GM19452 (cell line): Measurements from ENCODE around the gene OSGIN1.

ENCODE experiments used
- ATAC-seq: cut with Tn5 transposase; IDR thresholded peaks from one replicate; pipeline ENCODE4 v1.9.1; 2021; ENCODE audit not compliant: unreplicated experiment

OSGIN1 gene

DNA sequence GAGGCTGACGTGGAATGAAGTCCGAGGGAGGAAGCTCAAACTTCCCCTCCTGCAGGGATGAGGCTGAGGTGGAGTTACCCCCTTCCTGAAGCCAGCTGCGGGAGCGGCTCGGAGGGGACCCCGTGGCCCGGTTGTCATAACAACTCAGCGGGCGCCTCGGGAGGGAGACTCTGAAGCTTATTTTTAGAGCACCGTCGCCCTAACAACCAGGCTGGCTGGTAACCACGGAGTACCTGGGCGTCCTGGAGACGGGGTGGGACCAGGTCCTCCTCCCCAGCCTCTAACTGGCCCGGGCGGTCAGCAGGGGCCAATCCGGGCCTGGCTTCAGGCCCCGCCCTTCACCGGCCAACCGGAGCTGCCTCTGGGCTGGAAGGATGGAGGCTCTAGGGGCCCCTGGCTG, 42.7 kb downstream of the OSGIN1 start:
- no peak for ATAC-seq

DNA sequence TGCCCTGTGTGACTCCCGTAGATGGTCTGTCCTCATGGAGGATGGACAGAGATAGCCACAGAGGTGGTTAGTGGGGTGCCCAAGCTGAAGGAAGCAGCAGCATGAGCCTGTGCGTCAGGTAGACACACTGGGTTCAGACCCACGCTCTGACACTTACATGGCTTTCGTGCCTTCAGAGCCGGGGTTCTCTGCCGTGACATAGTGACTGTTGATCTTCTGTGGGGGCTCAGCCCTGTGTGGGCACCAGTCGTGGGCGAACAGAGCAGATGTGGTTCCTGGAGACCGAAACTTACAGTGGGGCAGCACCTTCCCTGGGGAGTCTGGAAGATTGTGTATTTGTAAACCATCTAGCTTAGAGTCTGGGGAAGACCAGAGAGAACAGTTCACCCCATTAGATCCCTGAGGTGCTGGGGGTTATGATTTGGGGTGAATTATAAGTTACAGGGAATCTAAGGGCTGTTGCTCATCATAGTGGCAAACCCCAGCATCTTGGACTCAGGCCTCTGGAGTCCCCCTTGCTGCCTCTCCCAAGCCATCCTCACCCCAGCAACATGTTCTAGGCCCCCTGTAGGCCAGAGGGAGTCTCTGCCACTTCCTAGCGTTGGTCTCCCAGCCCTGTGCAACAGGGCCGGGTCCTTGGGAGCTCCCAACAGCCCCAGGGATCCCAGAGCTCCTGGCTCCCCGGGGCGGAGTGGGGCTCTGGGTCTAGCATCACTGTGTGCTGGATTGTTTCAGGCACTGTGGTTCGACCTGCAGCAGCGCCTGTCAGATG, 43.6 kb downstream of the OSGIN1 start:
- ATAC-seq, result no peak

DNA sequence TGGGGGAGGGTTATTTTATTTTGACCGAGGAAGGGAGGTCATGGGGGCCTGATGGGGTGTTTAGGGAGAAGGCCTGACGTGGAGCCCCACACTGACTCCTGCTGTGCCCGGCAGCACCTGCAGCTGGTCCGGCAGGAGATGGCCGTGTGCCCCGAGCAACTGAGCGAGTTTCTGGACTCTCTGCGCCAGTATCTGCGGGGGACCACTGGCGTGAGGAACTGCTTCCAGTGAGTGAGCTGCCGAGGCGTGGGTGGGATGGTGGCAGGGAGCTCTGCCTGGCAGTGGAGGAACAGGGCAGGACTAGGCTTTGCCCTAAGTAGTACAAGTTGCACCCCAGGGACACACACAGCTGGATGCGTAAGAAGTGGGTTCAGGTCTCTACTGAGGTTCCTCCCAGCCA, 45.1 kb downstream of the OSGIN1 start:
- ATAC-seq, result no peak

DNA sequence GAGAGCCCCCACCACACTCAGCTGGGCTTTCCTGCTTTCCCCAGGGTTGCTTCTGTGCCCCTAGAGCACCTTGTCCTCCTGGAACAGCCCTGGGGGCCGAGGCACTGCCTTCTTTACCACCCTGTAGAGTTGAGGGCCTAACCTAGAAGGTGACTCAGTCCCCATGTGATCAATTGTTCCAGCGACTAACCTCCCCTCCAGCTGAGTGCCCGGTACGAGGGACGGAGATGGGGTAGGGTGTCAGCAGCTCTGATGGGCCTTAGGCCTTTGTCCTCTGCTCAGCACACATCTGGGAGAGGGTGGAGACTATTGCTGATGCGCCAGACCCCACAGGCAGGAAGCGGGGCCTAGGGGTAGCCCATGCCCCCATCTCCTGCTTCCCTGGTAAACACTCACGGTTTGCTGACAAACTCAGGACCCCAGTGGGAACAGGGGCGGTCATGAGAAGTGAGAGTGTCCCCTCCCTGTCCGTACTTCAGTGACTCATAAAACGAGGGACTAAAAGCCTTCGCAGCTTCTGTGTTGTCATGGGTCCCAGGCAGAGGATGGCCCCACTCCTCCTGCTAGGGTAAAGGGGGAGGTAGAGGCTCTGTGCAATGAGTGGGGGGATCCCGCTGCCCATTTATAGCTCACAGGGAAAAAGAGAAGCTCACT, 48.1 kb downstream of the OSGIN1 start:
- ATAC-seq, result no peak

DNA sequence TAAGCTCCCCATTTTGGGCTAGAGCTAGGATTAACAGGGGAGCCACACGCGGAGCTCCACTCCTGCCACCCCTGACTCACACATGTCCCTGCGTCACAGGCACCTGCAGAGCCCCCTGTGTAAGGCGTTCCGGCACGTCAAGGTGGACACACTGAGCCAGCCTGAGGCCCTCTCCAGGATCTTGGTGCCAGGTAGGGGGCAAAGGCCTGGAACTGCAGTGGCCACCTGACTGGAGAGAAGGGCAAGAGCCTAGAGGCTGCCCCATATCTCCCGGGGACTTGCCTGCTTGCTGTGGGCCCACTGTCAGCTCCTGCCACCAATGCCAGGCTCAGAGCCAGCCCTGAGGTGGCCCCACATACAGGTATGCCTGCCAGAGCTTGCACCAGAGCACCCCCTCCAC, 48.7 kb downstream of the OSGIN1 start:
- no peak for ATAC-seq

DNA sequence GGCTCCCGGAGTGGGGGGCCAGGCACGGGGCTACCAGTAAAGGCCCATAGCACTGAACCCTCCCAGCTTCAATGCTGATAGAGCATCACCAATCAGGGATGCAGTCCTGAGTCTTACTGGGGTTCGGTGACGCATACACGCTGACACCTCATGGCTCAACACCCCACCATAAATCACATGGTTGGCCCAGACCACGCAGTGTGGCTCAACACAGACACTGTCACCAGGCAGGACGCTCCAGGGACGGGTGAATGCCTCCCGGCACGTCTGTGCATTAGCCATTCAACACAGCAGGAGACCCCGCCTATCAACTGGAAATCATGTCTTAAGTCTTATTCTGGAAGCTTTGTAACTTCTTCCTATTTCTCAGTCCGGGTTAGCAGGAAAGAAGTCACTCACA, 50.0 kb downstream of the OSGIN1 start:
- no peak for ATAC-seq

DNA sequence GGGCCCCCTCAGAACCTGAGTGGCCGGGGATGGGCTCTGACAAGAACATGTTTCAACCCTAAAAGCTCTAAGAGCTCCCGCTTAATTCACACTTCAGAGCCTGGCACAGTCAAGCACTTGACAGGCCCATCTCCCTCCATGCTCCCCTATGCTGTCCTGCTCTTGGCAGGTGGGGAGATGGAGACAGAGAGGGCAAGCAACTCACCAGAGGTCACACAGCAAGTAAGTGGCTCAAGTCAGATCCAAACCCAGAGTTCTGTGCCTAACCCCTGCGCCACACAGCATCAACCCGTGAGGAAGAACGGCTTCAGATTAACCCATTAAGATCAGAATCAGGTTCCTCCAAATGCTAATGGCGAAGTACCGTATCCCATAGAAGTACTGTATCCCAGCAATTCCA, 51.4 kb downstream of the OSGIN1 start:
- ATAC-seq, result no peak

DNA sequence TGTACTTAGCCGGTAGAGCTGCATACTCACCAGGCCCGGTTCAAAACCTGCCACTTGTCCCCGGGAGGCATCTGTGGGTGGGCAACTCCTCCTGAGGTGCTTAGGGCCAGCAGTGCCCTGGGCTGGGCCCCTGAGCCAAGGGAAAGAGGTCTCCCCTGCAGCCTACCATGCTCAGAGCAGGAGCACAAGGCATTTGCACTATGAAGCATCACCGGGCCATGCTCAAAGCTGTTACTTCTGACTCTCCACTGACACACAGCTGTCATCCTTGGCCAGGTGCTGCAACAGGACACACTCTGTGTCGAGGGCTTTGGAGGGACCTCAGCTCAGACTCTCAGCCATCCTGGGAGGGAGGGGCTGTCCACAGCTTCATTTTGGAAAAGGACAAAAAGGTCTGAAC, 52.4 kb downstream of the OSGIN1 start:
- ATAC-seq, result no peak

DNA sequence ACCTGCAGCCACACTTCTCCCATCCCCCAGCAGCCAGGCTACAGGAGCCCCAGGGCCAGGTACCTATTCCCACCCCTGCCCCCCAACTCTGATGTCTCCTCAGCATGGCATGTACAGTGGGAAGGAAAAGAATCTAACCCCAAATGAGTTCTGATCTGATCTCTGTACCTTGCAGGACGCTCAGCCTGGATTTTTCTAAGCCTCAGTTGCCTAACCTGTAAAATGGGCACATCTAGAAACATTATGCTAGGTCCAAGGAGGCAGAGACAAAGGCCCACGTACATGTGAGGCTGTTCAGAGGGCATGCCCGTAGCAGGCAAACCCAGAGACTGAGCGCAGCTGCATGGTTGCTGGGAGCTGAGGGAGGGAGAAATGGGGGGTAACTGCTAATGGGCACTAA, 54.5 kb downstream of the OSGIN1 start:
- ATAC-seq, result no peak

DNA sequence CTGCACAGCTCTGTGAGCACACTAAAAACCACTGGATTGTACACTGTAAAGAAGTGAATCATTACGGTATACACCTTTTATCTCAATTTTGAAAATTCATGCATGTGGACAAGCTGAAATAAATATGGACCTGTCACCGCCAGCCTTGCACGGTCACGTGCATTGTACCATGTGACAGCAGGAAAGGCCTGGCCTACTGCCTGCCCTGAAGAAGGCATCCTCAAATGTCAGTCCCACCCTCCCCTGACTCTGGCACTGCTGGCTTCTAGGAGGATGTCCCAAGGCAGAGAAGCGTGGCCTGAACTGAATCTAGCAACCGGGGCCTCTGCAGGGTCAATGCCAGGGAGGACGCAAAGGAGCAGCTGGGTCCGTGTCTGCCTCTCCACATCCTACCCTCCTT, 54.9 kb downstream of the OSGIN1 start:
- ATAC-seq, result no peak

DNA sequence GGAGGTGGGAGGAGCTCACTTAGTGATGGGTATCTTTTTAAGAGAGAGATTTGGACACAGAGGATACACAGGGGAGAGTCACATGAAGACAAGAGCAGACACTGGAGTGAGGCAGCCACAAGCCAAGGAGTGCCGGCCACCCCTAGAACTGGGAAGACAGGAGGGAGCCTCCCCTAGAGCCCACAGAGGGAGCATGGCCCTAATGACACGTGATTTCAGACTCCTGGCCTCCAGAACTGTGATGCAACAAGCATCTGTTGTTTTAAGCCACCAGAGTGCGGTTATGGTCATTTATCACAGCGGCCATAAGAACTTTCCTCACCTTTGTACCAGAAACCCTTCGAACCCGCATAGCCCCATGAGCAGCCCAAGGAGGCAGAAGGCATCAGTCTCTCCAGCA, 56.2 kb downstream of the OSGIN1 start:
- no peak for ATAC-seq

DNA sequence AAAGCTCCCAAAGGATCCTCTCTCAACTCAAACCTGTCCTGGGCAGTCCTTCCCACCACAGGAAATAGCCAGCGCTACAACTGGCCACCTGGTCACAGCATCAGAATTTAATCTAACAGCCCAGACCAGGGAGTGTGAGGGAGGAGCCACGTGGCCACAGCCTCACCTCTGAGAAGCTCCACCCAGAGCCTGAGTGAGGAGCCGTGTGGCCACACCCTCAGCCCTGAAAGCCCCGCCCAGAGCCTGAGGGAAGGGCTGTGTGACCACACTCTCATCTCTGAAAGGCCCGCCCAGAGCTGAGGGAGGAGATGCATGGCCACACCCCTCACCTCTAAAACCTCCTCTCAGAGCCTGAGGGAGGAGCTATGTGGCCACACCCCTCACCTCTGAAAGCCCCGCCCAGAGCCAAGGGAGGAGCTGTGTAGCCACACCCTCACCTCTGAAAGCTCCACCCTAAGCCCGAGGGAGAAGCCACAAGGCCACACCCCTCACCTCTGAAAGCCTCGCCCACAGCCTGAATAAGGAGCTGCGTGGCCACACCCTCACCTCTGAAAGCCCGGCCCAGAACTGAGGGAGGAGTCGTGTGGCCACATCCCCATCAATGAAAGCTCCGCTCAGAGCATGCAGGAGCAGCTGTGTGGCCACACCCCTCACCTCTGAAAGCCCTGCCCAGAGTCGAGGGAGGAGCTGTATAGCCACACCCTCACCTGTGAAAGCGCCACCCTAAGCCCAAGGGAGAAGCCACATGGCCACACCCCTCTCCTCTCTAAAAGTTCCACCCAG, 60.9 kb downstream of the OSGIN1 start:
- no peak for ATAC-seq

DNA sequence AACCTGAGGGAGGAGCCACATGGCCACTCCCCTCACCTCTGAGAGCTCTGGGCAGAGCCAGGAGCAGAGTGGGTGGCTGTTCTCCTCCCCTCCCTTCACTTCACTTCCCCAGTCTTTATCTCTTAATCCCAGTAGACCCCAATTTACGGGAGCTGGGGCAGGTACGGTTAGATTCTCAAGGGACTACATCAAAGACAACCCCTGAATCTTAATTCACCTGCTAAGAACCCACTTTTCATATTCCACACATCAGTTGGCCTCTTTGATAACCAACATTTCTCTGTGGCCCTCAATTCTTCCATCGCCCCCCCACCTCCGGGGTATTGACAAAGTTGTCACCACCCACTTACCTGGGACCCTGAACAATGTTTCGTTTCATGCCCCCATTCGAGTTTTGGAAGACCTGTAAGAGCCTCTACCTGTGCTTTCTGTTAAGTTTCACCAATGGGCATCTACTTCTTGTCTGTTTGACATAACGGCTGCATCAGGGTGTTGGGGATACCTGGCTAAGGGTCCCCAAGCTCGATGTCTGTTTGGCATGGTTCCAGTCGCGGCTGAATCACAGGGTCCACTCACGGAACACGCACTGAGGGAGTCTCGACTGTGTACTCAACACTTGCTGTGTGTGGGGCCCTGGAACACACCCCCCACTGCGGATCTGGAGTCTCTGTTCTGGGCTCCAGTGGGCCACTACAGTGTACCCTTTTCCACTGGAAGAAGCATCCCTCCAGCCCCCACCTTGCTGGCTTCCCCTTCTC, 61.7 kb downstream of the OSGIN1 start:
- no peak for ATAC-seq

DNA sequence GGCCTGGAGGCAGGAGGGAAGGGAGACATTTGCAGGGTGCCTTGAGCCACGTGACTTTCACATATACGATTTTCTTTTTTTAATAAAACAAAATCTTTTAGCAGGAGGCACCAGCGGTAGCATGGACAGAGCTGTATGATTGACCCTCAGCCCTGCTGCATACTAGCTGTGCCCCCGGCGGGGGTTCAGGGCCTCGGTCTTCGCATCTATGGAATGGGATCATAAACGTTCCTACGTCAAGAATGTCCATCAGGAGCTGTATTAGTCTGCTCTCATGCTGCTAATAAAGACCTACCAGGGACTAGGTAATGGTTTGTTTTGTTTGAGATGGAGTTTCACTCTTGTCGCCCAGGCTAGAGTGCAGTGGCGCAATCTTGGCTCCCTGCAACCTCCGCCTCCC, 62.4 kb downstream of the OSGIN1 start:
- ATAC-seq, result no peak
